Brain pericyte (primary cell): ENCODE results near the gene ZNF649.
A peak's percentile ranks its signal among the peaks of the same experiment; 100 is the strongest.
"Not testable (repeated sequence)": the region's sequence is repeated elsewhere in the genome, so short reads cannot be mapped to it uniquely, and the experiment has no call there.

Experiments used
- DNase-seq: peaks from one replicate; pipeline ENCODE4 v3.0.0-alpha.2; 2012; ENCODE audit warnings: low read depth, low spot score

Gene ZNF649

DNA sequence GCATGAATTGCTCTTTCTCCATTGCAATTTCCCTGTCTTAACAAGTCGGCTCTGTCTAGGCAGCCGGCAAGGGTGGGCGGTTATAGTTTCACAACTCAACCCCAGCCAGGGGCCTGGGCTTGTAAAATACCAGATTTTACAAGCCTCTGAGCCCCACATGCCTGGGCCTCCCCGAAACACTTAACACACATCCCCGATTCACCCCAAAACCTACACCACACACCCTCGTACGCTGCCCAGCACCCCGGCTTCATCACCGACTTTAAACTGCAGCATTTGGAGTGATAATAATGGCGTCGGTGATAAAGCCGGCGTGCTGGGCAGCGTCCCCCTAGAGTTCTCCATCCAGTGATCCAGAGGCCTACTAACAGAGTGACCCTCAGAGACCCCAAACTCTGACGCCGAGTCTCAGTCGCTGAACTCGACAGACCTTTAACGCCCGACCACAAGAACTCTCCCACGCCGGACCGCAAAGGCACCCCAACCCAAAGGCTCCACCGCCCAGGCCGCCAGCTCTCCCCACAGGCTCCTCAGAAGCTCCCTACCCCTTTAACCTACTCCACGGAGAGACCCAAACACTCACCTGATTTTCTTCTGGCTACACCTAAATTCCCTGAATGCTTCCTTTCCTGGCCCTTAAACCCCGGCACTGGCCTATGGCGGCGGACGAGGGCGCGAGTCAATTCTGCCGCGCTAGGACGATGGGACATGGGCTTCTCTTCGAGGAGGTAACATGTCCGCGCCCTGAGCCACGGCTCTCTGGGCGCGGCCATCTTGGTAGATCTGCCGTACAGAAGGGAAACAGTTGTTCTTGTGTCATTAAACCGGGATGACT lies at the start of gene ZNF649:
ZNF649 (minus strand) TSS at position 687 of the 835 bp plus-strand sequence. CDS start 4,910 bp downstream, outside the sequence.
- peak; percentile 51 for DNase-seq

DNA sequence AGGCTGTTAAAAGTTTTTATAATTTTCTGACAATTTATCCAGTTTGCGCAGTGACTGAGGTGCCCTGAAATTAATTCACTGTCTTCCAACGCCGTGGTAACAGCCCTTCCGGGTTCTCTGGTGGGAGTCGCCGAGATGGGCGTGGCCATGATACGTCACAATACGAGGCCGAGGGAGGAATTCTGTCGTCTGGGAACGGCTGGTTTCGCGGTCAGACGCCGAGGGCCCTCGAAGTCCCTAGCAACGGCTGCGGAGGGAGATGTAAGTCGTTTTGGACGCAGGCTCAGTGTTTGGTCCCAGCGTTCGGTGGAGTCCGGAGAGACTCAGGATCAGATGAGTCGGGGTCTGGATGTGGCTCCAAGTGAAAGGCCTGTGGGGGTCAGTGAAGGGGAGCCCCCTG lies 44.2 kb upstream of the ZNF649 start:
- no peak for DNase-seq

DNA sequence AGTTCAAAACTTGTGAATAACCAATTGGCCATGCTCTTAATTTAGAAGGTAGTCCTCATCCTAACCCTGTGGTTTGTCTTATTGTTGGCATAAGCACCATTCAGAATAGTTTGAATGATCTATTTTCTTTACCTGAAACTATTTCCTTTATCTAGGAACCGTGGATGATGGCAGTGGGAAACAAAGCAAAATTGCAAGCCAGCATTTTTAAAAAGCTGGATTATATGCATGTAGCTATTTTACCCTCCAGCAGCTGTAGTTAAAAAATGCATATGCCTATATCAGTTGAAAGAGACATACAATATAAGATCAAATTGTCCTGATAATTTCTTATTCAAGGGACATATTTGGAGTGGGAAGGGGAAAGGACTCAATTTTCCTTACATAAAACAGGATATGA lies 41.8 kb upstream of the ZNF649 start:
- DNase-seq = no peak

DNA sequence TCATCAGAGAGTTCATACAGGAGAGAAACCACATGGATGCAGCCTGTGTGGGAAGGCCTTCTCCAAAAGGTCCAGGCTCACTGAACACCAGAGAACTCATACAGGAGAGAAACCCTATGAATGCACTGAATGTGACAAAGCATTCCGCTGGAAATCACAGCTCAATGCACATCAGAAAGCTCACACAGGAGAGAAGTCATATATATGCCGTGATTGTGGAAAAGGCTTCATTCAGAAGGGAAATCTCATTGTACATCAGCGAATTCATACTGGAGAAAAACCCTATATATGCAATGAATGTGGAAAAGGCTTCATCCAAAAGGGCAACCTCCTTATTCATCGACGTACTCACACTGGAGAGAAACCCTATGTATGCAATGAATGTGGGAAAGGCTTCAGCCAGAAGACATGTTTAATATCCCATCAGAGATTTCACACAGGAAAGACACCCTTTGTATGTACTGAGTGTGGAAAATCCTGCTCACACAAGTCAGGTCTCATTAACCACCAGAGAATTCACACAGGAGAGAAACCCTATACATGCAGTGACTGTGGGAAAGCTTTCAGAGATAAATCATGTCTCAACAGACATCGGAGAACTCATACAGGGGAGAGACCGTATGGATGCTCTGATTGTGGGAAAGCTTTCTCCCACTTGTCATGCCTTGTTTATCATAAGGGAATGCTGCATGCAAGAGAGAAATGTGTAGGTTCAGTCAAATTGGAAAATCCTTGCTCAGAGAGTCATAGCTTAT lies 40.2 kb upstream of the ZNF649 start:
- DNase-seq = no peak

DNA sequence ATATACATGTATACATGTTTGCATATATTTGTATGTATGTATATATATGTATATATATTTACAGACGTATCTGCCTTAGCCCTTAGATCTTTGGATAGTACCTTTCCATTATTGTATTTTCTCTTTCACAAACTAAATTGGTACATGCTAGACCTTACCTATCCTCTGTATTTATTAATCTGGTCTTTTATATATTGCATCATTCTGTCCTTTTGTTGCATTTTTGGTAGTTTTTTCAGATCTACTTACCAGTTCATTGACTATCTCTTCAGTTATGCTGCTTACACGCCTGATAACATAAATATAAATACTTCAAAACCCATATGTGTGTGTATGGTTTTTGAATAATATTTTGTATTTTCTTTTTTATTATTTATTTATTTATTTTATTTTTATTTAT lies 34.1 kb upstream of the ZNF649 start:
- DNase-seq = no peak

DNA sequence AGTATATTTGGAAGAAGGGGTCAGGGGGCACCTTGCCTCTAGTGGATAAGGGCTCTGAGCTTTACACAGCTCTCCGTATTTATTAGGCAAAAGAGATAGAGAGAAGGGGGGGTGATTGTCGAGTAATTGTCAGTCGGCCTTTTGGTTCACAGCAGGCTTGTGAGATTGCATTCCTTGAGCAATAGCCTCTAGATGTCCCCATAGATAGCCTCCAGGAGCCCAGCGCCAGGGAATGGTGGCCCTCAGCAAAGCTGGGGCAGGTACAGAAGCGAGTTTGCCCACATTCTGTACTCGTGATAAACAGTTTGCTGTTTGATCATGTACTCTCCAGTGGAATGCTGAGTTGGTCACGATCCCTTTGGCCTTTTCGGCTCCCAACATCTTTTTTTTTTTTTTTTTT lies 27.1 kb upstream of the ZNF649 start:
- no peak for DNase-seq

DNA sequence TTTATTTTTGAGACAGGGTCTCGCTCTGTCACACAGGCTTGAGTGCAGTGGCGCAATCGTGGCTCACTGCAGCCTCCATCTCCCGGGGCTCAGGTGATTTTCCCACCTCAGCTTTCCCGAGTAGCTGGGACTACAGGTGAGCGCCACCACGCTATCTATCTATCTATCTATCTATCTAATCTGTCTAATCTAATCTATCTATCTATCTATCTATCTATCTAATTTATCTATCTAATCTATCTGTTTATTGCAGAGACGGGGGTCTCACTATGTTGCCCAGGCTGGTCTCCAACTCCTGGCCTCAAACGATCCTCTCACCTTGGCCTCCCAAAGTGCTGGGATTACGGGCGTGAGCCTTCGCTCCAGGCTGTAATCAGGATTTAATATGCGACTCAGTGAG lies 23.0 kb upstream of the ZNF649 start:
- DNase-seq = no peak

DNA sequence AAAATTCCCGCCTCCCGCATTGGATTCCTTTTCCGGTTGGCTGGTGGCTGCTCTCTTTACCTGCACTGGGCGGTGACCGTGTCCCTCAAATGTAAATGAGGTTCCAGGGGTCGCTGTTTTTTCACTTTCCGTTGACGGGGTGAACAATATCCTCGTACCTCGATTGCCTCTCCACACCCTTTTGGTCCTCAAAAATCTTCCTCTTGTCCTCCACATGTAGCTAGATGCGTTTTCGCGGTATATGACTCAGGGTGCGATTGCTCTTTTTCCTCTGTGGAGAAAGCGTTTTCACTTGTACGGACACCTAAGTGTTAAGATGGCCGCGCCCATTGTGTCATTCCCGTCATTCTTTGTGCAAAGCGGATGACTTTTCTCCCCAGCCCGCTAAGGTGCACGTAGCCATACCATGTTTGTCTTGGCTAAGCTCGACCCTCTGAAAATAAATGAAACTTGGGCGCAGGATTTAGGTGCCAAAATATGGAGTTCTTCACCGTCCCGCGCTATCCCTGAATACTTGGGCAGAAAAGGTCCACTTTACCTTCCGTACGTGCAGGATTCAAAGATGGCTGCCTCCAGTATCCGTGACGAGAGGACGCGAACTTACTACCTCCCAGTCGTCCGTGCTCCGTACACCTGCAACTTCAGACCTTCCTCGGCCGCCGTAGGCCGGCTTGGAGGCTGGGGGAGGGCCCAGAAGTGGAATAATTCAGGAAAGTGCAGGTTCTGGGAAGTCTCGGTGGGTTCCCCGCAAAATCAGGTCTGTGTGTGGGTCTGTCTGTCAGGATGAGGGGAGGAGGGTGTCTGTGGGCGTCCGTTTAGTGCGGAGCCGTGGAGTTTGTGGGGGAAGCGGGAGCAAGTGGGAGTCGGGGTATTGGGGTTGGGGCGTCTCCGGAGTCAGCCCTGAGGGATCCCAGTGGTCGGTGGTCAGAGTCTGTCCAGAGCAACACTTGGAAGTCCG lies 22.2 kb upstream of the ZNF649 start, which contains the start of gene ZNF613:
ZNF613 (plus strand) TSS at position 689 of the 958 bp plus-strand sequence. CDS start 8,749 bp downstream, outside the sequence.
- DNase-seq = peak; percentile 82

DNA sequence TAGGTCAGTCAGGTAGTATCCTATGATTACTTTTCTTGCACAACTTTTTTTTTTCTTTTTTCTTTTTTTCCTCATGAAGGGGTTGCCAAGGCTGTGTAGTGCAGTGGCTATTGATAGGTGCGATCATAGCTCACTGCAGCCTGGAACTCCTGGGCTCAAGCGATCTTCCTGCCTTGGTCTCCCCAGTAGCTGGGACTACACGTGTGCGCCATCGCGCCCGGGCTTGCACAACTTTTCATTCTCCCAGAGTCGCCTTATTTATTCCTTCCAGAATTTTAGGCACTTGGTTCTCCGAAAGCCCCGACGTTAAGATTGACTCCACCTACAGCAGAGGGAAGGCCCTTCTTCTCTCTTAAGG lies 21.6 kb upstream of the ZNF649 start:
- no peak for DNase-seq

DNA sequence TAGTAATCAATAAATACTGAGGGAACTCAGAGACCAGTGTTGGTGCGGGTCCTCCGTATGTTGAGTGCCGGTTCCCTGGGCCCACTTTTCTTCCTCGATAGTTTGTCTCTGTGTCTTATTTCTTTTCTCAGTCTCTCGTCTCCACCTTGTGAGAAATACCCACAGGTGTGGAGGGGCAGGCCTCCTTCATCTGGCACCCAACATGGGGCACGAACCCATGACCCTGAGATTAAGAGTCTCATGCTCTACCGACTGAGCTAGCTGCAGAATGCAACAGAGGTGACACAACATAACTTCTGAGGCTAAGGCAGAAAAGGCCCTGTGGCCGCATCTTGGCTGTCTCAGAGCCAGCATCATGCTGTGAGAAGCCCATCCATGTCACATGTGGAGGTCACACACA lies 17.1 kb upstream of the ZNF649 start:
- no peak for DNase-seq

DNA sequence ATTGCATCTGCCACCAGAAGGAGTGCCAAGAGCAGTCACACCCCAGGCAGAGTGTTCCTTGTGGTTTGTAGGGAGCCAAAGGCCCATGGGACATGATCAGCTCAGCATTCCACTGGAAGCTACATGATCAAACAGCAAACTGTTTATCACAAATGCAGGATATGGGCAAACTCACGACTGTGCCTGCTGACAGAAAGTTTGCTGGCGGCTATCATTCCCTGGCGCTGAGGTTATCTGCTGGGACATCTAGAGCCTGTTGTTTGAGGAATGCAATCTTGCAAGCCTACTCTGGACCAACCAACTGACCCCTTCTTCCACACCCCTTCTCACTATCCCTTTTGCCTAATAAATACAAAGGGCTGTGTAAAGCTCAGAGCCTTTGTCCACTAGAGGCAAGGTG lies 14.8 kb upstream of the ZNF649 start:
- DNase-seq = no peak

DNA sequence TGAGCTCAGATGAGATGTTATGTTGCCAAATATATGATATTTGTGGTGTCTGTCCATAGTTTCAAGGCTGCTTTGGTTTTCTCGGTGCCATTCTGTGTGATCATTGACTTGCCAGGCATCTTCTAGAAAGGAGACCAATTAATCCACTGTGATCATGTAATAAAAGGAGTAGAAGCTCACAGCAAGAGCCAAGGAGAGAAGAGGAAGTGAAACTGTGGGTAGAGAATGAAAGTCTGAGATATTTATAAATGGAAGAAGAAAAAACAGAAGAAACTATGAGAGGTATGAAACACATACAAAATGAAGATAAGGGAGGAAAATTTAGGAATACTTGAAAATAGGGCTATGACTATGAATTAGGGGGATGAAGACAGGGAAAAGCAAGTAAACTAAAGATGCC lies 11.3 kb upstream of the ZNF649 start:
- DNase-seq = no peak

DNA sequence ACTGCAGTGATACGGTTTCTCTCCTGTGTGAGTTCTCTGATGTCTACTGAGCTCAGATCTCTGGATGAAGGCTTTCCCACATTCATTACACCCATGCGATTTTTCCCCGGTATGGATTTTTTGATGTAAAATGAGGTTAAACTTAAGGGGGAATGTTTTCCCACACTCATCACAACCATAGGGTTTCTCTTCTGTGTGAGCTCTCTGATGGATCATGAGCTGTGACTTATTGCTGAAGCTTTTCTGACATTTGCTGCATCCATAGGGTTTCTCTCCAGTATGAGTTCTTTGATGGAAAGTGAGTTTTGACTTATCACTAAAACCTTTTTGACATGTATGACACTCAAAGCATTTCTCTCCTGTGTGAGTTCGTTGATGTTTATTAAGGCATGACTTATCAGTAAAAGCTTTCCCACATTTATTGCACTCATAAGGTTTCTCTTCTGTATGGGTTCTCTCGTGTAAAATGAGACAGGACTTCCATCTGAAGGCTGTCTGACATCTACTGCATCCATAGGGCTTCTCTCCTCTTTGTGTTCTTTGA lies 10.6 kb upstream of the ZNF649 start:
- no peak for DNase-seq

DNA sequence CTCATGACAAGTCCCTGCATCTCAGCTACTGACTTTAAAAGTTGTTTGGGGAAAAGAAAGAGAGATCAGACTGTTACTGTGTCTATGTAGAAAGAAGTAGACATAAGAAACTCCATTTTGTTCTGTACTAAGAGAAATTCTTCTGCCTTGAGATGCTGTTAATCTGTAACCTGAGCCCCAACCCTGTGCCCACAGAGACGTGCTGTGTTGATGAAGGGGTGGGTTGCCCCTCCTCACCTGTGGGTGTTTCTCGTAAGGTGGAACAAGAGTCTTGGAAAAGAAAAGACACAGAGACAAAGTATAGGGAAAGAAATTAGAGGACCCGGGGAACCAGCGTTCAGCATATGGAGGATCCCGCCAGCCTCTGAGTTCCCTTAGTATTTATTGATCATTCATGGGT lies 3.2 kb upstream of the ZNF649 start:
- not testable (repeated sequence) for DNase-seq

DNA sequence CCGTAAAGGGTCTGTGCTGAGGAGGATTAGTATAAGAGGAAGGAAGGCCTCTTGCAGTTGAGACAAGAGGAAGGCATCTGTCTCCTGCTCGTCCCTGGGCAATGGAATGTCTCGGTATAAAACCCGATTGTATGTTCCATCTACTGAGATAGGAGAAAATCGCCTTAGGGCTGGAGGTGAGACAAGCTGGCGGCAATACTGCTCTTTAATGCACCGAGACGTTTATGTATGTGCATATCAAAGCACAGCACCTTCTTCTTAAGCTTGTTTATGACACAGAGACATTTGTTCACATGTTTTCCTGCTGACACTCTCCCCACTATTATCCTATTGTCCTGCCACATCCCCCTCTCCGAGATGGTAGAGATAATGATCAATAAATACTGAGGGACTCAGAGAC lies 1.3 kb upstream of the ZNF649 start:
- DNase-seq = not testable (repeated sequence)

DNA sequence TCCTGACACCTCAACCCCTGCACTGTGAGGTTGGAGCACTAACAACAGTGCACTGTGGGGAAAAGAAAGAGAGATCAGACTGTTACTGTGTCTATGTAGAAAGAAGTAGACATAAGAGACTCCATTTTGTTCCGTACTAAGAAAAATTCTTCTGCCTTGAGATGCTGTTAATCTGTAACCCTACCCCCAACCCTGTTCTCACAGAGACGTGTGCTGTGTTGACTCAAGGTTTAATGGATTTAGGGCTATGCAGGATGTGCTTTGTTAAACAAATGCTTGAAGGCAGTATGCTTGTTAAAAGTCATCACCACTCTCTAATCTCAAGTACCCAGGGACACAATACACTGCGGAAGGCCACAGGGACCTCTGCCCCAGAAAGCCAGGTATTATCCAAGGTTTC lies 822 bp upstream of the ZNF649 start:
- not testable (repeated sequence) for DNase-seq

DNA sequence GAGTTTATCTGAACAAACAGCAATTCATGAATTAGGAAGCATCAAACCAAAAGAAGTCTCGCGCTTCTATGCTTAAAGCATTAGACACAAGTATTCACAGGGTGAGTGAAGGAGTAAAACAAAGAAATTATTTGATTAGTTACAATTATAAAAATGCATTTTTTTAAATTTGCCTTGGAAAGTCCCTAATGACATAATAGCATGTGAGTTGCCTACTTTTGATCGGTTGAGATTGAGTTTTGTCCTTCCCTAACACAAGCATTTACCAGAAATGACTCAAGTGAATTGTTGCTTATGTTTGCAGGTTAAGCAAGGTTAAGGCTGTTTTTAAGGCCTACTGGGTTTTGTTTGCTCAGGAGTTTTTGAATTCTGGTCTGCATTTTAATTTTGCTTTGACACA lies 389 bp upstream of the ZNF649 start:
- DNase-seq = no peak

DNA sequence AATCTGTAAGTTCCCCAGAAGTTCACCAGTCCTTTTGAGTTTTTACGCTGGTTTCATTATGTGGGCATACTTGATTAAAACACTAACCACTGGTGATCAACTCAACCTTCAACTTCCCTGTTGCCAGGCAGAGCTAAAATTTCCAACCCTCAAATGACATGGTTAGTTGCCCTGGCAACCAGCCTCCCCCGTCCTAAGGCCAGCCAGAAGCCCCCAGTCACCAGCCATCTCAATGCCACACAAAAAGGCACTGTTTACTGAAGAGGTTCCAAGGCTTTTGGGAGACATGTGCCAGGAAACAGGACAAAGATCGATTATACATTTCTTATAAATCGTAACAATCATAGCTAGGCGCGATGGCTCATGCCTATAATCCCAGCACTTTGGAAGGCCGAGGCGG lies 1.6 kb downstream of the ZNF649 start:
- no peak for DNase-seq

DNA sequence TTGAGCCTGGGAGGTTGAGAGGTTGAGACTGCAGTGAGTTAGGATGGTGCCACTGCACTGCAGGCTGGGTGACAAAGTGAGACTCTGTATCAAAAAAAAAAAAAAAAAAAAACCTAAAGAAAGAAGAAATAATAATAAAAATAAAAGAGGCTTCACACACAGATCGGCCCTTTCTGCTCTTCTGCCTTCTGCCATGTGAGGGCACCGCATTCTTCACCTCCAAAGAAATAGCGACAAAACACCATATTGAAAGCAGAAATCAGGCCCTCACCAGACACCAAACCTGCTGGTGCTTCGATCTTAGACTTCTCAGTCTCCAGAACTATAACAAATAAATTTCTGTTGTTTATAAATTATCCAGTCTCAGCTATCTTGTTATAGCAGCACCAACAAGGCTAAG lies 3.0 kb downstream of the ZNF649 start:
- DNase-seq = no peak

DNA sequence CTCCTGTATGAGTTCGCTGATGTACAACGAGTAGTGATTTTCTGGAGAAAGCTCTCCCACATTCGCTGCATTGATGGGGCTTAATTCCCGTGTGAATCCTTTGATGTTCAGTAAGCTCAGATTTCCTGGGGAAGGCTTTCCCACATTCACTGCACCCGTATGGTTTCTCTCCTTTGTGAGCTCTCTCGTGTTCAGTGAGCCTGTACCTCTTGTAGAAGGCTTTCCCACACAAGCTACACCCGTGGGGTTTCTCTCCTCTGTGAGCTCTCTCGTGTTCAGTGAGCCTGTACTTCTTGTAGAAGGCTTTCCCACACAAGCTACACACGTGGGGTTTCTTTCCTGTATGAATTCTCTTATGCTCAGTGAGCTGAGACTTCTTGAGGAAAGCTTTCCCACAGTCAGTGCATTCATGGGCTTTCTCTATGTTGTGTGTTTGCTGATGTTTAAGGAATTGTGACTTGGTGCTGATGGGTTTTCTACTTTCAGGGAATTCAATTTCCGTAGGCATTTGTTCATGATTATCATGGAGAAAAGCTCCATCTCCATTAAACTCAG lies 13.5 kb downstream of the ZNF649 start:
- DNase-seq = no peak

DNA sequence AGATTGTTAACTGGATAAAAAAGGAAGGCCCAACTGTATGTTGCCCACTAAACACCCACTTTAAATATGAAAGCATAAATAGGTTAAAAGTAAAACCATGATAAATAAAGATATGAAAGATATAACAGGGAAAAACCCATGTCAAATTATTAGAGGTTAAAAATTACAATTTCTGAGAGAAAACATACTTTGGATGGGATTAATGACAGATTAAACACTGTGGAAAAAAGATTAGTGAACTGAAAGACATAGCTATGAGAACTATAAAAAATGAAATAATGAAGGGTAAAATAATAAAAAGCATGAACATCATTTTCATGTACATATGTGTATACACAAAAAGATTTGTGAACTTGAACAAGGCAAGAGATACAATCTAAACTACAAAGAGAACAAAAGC lies 14.9 kb downstream of the ZNF649 start:
- DNase-seq = no peak
